GM21825 (cell line): ENCODE measurements around the gene ABHD15.

Experiments
- ATAC-seq: cut with Tn5 transposase; IDR thresholded peaks from one replicate; pipeline ENCODE4 v1.9.1; 2021; ENCODE audit warnings: mild to moderate bottlenecking, moderate library complexity; ENCODE audit not compliant: unreplicated experiment

The ABHD15 gene

DNA sequence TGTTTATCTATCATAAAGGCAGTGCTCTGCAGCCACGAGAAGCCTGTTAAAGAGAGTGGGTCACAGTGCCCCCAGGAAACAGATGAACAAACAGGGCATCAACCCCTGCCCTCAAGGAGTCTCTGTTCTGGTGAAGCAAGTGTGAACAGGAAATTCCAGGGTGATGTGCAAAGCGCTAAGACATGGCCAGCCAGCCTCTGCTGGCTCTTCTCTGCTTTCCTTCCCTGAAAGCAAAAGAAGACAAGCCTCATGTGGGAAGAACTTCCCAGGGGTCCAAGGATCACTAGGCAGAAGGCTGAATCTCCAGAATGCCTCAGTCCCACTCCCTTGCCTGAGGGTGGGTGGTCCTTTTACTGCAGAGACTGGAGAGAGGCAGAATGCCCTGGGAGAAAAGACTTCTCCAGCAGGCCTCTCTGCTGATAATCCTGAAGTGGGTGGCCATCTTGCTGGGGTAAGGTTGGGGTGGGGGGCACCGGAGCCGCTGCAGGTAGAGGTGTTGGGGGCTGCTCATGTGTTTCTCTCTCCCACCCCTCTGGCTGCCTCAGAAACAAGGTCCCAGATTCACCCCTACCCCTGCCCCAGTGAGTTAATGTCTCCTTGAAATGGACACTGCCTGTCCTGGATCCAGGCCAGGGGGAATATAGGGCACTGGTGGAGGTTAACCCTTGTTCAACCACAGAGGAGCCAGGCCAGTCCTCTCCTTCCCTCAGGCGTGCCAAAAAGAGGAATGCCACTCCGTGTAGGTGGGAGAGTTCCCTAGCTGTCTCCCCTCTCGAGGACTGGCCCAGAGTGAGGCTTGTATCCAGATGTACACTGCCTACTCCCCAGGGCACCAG, 28.5 kb upstream of the ABHD15 start:
- ATAC-seq = no peak

DNA sequence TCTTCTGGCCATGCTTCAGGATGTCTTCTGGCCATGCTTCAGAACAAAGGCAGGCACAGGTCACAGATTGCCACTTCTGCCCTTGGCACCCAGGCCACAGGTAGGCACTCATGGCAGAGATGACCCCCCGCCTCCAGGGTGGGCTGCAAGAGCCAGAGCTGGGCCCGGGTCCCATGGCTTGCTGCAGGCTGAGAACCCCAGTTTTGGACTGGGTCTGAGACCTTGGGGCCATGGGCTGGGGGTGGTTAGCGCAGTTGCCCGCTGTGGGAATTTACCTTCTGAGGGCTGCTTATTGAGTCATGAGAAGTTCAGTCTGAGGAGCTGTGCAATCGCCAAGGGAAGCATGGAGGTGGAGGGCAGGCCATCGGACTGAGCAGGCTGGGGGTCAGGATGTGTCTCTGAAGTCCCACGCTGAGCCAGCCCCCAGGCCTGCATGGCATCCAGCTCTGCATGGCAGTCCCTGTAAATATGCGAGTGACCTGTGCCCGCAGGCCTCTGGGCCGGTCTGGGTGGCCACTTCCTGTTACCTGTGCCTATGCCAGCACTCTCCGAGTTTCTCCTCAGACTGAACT, 27.8 kb upstream of the ABHD15 start:
- no peak for ATAC-seq

DNA sequence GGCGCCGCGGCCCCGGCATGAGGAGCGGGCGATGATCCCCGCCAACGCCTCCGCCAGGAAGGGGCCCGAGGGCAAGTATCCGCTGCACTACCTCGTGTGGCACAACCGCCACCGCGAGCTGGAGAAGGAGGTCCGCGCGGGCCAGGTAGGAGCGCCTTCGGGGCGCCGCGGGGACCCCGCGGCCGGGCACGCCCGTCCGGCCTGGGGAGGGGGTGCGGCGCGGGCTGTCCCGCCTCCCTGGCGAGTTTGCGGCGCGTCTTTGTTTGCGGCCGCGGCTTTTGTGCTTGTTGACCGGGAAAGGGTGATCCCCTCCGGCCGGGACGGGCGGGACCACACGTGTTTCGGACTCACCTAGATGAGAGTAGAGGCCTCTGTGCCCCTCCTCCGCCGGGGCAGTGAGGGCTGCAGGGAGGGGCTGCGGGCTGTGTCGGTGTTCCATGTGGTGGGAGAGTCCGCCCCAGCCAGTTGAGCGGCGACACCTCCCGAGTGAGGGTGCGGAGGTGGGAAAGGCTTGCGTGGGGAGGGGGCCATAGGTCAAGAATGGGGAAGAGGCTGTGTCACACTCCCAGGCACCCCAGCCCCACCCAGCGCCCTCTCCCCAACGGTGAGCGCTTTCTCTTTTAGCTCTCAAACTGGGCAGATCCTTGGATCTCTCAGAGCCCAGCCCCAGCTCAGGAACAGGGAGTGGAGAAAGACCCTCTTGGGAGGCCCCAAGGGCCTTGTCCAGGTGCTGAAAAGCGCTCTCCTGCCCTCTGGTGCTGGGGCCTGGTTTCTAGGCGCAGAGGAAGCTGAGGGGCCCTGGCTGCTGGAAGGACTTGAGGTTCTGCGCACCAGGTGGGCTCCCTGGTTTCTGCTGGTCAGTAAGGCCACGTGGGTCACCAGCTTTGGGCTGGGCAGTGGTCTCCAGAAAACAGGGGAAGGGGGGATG, 27.0 kb upstream of the ABHD15 start:
- no peak for ATAC-seq

DNA sequence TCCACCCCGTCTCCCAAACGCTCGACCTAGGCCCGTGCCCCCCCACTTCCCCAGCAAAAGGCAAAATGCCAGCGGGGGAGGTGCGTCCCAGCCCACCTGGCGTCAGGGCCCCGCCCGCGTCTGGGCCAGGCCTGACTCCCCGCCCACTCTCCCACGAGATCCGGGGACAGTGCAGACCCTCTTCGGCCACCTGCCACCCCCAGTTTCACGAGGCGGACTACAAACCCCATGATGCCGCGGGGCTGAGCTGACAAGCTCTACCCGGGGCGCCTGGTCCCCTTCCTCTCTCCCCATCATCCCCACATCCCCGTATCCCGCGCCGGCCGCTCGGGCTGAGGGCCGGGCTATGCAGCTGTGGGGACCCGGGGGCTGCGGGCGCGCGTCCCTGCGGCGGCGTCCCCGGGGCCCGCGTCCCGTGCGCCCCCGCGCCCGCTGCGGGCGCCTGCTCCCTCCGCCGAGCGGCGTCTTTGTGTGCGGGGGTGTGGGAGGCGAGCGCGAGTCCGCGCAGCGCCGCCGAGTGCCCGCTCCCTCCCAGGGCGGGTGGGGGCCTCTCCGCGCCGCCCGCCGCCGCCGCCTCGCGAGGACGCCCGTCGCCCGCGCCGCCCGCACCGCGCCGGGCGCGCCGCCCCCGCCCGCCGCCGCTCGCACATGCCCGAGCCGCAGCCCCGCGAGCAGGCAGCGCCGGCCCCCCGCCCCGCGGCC, 26.2 kb upstream of the ABHD15 start, which contains the start of gene ANKRD13B:
Gene ANKRD13B, plus strand, starts transcription at position 283 of the 702 bp plus-strand sequence. CDS start 490 bp downstream, outside the sequence.
- ATAC-seq = no peak

DNA sequence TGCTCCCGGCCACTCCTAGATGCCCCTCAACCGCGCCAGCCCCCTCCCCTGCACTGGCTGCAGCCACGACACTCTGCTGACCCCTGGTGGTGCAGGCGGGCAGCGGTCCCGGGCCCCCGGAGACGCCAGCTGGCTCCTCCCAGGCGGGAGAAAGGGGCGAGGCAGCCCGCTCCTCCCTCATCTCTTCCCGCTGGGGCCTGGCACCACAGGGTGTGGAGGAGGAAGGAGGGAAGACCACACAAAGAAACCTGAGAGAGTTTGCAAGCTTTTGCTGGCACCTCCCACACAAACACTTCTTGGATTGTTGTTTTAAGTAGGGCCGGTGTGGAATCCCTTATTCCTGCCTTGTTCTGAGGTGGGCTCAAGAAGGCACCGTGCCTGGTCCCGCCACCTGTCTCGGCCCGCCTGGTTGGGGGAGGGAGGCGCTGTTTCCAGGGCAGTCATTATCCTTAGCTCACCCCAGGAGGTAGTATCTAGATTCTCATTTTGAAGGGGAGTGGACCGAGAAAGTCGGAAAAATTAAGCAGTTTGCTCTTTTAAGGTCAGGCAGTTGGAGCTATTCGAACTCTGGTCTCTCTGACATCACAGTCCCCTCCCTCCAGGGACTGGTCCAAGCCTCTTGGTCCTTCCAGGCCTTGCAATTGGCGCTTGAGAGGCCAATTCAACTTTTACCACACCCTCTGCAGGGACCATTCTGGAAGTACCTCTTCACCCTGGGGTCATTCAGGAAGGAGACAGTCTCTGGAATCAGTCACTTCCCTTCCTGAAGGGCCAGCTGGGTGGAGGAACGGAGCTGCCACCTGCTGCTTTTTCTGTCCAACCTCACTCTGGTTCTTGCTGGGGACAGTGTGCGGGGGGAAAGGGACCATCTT, 25.1 kb upstream of the ABHD15 start:
- no peak for ATAC-seq

DNA sequence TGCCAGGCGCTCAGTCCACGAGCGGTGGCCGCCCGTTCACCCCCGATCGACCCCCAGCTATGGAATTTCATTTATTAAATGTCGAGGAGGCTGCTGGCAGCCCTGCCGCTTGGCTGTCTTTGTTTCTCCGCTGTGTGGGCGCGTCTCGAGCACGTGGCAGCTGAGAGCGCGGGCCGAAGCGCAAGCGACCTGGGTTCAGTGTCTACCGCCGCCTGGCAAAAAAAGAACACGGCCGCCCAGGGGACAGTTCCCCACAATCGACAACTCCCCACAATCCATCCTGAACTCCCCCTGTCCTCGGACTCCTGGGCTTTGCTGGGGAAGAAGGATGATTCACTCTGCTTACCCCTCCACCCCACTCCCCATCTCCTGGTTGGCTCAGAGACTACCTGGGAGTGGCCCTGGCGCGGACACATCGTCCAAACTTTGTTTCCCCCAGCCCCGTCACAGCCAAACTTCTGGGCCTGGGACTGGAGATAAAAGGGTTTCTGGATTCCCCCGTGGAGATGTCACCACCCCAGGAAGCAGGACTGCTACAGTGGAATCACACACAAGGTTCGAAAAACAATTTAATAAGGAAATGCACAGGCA, 24.4 kb upstream of the ABHD15 start:
- ATAC-seq = no peak

DNA sequence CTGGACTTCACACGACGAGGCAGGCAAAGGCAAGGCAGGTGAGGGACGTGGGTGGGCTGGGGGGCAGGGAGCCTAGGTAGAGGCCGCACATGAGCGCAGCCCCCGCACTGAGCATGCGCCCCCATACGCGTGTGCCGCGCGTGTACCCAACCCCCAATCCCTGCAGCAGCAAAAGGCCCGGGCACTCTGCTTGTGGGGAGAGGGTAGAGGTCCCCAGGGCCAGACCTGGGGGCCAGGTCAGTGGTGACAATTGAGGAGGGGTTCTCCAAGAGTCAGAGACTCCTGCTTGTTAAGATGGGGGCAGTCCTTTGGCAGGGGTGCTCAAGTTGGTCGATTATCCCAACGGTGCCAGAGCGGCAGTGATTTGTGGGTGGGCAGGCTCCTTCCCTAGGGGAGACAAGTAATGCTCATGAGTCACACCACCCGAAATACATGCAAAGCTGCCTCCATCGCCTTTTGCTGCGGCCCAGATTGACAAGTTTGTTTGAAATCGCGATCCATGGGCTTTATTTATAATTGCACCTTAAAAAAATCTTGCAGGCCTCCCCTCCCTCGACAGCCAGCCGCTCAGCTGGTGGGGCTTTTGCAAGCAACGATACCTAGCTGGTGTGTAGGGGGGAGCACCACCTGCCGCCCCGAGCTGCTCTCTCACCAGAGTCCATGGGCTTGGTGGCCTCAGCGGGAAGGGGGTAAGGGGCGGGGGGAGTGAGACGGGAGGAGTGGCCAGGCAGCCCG, 23.7 kb upstream of the ABHD15 start:
- ATAC-seq = no peak

DNA sequence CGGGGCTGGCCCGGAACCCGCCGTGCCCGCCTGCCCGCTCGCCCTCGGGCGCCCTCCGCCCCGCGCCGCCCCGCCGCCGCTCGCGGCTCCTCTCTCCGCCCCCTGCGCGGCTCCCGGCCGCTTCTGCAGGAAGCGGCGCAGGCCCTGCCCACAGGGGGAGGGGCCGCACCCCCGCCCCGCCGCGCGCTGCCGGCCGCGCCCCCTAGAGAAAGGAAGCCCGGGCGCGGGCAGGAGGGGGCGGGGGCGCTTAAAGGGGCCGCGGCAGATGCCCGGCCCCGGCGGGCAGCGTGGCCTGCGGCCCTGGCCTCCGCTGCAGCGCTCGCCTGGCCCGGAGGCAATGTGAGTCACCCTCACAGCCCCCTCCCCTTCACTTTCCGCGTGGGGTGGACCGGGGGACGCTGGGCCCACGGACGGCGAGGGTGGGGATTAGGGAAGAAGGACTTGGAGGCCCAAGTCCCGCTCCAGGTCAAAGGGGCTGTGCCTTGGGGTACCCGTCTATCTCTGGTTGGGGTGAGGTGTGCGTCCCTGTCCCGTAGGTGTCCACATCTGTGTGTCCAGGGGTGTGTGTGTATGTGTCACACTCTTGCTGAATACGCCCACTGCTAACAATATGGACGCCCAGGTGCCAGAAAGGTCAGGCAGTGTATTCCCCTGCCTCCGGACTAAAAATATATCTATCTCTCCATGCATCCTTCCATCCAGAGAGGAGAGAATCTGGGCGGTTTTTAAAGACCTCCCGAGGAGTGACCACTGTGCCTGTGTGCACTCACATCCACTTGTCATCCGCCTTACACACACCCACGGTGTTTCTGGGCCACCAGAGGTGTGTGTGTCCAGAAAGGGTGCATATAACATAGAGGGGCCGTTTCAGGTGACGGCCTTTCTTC, 22.9 kb upstream of the ABHD15 start, which contains the start of gene GIT1:
Gene GIT1, minus strand, starts transcription at position 125 of the 887 bp plus-strand sequence. CDS start 270 bp downstream, outside the sequence.
- ATAC-seq = peak; percentile 51

DNA sequence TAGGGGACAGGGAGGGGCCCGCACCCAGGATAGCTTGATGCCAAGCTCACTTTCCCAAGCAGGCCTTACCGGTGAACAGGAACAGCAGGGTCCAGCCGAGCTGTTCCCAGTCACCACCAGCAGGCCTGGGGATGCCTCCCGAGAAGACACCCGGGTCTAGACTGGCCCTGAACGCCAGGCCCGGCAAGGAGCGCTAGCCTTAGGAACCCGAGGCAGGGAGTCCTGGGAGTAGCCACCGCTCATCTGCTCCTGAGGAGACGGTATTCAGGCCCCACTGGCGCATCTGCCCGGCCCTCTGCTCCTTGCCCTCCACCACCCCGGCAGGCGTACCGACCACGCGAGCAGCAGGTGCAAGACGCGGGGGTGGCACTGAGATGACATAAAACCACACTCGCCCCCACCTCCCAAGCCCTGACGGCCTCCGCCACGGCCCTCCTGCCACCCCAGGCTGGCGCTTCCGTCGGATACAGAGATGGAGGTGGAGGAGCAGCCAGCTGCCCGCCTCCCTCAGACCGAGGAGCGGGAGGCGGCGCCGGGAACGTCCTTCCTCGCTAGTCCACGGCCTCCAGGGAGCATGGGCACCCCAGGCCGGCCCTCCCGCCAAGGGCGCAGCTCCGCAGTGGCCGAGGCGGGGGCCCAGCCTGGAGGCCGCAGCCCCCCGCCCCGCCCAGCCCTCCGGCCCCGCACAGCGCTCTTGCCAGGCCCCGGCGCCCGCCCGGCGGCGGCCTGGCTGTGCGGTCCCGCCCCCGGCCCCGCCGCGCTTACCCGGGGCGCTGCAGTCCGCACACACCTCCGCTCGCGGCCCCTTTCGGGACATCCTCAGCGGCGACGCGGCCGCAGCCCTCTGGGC, 21.9 kb upstream of the ABHD15 start:
- peak; percentile 12 for ATAC-seq

DNA sequence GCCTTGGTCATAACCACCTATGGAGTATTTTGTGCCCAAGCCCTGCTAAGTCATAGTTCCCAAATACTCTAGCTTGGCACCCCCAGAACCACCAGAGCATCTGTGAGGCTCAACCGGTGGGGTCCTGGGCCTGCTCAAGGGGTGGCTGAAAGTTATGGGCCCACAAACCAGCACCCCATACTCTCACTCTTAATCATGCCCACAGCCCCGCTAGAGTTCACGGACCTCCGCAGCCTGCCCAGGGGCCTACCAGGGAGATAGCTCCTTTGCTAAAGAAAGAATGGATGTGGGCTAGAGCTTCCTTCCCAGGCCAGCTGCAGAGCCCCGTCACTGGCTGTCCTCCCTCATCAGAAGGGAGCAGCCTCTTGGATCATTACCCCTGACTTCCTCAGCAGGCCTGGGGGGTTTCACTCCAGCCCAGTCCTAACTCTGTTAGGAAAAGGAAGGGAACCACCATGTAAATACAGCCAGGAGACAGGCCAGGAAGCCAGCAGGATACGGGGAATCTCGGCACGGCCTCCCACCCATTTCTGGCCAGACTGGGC, 21.3 kb upstream of the ABHD15 start:
- ATAC-seq = no peak

DNA sequence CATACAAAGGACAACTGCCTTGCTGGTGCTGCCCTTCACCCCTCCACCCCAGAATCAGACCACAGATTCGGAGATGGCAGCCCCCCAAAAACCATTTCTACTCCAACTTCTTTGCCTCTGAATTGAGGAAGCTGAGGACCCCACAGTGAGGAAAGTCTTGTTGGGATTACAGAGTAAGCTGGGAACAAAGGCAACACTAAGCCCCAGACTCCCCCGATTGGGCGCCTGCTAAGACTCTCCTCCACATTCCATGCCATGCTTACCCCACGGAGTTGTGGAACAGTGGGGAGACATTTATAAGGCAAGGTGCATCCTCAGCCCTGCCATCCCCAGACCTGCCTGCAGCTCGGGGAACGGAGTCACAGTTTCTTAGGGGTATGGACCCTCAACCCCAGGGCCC, 20.8 kb upstream of the ABHD15 start:
- ATAC-seq = no peak

DNA sequence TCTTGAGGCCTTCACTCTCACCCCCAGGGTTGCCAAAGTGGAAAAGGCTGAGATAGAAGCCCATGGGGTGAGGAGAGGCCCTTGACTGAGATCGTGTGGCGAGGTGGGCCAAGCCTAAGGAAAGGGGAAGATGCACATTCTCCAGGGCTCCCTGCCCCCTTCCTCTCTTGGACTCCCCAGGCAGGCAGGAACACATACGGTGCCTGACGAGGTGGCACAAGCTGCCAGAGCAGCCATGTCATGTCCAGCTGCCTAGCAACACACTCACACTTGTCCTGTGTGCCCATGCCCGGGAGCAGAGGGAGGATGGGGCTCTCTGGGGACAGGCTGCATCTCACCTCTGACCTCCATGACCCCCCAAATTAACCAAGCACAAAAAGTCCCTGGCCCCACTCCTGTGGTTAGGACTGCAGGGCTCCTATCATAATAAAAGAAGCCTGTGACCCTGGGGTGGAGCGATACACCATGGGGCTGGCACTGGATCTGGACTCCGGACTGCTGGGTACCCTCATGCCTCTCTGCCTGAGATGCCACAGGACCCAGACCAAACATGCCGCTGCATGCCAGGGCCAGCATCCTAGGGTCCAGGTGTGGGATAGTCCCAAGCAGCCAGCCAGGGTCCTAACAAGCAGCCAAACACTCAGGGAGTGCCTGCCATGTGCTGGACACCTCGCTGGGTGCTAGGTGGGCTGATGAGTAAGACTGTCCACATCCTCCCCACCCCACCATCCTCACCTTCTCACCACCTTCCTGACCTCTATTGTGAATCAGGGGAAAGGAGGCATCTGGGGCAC, 20.0 kb upstream of the ABHD15 start:
- no peak for ATAC-seq

DNA sequence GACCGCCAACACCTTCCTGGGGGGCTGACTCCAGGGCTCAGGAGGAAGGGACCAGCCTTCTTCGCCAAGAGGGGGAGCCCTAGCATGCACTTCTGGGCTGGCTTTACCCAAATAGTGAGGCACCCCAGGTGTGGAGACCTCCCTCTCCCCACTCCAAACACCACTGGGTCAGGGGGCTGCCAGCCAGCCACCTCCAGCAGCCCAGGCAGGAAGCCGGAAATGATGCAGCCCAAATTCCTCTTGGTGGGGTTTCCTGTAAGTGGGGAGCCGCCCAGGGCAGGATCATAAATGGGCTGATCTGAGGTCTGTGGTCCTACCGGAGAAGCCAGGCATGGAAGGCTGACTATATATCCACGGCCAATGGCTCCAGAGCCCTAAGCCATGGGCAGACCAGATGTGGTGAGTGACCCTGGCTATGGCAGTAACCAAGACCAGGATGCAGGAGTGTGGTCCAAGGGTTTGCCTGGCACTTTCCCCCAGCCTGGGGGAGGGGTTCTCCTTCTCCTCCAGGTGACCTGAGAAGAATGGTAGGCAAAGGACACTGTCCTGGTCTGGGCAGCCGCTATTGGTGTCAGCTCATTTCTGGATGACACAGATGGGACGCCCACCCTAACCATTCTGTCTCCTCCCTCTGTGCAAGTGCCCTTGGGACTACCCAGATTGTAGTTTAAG, 18.4 kb upstream of the ABHD15 start:
- no peak for ATAC-seq

DNA sequence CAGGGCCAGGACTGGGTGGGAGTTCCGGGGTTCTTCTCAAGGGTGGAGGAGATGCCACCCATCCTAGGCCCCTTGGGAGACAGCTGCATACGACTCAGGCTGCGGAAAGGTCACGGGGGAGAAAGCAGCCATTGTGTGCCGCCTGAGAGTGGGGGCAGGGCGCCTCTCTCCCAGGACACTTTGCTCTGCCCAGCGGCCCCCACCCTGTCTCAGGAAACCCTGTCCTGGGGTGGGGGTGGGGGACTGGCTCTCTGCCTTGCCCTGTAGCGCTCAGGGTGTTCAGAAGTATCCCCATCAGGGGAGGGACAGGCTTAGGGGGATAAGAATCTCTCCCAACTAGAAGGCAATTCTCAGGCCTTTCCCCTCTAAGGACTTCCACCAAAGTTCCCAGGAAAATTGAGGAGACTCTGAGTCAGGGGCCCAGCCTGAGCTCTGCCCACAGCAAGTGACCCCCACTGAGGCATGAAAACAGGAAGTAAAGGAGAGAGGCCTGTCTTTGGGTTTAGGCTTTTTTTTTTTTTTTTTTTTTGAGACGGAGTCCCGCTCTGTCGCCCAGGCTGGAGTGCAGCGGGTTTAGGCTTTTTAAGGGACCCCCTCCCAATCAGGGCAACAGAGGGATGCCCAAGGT, 17.7 kb upstream of the ABHD15 start:
- ATAC-seq = no peak
